GM06990 (cell line): ENCODE data around the gene SHC1.

Experiments
- DNase-seq: peaks from one replicate; pipeline ENCODE4 v3.0.0-alpha.2; 2011; ENCODE audit not compliant: insufficient read length; ENCODE audit errors: extremely low read depth
- H3K27me3 ChIP-seq: replicated peaks from 2 replicates; pipeline ENCODE4 v1.6.0; 2011; ENCODE audit warnings: low read length; ENCODE audit not compliant: control insufficient read depth, insufficient read depth
- H3K36me3 ChIP-seq: 2 replicates; pipeline ENCODE4 v1.5.1; 2011; ENCODE audit warnings: low read length; ENCODE audit not compliant: control insufficient read depth, insufficient read depth
- H3K4me3 ChIP-seq: replicated peaks from 2 replicates; pipeline ENCODE4 v1.5.1; 2011; ENCODE audit warnings: low read depth, mild to moderate bottlenecking, control low read depth, low read length
- CTCF ChIP-seq: IDR thresholded peaks from 2 replicates; pipeline ENCODE4 v1.5.1; 2011; ENCODE audit warnings: low read length, control low read depth, mild to moderate bottlenecking, inconsistent platforms; ENCODE audit not compliant: insufficient read depth, poor library complexity, severe bottlenecking

Gene SHC1

DNA sequence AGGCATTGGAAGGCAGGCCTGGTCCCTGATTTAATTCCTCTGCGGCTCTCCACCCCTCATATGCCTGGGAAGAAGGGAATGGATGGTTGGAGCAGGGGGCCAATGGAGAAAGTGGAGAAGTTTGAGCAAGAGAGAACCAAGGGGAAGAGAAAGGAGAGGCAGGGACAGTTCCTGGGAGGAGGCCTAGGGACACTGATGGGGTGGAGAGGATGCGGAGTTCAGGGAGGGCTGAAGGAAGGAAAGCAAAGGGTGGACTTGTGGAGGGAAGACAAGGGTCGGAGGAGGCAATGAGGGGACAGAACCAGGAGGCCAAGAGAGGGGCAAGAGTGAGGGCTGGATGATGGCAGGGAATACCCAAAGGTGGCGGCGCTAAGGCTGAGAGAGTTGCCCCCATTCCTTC lies 39.2 kb upstream of the SHC1 start:
- H3K27me3 ChIP-seq = no peaks in the 10 kb centered on the region
- no peak for TF ChIP-seq CTCF
- peaks cover 7% of the 10 kb centered on the region for H3K36me3 ChIP-seq
- DNase-seq = no peak
- H3K4me3 ChIP-seq = no peak overlapping the region

DNA sequence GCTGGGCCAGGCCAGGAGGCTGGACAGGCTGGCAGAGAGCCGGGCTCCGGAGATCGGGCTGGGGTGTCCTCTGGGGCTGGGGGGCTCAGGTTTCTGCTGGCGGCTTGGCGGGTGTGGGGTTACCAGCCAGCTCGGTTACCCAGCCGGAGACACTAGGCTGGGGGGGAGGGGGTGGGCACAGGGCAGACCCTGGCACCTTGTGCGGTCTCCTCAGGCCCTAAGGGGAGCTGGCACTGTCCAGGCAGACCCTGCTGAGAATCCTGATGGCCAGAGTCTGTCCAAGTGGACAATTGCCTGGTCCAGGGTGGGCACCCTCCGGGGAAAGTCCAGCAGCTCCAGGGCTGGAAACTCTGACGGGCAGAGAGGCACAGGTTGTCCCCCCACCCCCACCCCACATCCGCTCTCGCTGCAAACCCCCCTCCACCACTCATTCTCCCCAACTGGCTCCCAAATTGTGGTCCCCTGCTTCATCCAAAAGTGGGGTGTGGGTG lies 38.7 kb upstream of the SHC1 start:
- no peak for TF ChIP-seq CTCF
- DNase-seq = no peak
- Histone ChIP-seq H3K36me3 (peaks cover 7% of the 10 kb centered on the region), H3K4me3 (no peak overlapping the region), H3K27me3 (no peaks in the 10 kb centered on the region)

GRCh38 chr1:155008015-155008941 lies 37.7 kb upstream of the SHC1 start:
- Histone ChIP-seq H3K27me3 (no peaks in the 10 kb centered on the region), H3K4me3 (no peak overlapping the region), H3K36me3 (peaks cover 5% of the 10 kb centered on the region; the same call in 1 of the 2 replicates)
- no peak for TF ChIP-seq CTCF
- DNase-seq = no peak

DNA sequence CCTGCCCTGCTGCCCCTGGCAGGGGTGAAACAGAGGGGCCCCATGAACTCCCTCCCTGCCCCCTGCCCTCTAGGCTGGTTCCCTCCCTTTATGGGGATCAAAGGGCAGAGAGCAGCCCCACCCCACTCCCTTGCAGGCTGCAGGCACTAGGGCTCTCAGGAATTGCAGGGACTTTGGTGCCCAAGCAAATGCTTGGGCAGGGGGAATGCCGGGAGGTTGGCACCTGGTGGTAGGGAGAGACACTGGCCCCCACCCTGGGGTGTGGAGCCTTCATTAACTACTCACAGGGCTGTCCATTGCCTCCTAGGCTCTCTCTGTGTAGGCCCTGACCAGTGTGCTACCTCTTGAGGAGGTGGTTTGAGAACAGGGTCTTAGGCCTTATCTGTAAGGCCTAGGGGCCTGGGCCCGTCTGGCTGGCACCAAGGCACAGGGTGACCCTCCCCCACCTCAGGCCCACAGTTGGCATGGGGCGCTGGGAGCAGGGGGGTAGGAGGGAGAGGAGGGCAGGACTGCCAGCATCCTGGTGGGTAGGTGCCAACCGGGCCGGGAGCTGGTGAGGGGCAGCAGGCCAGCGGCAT lies 36.8 kb upstream of the SHC1 start:
- Histone ChIP-seq H3K36me3 (peaks cover 5% of the 10 kb centered on the region; the same call in 1 of the 2 replicates), H3K27me3 (no peaks in the 10 kb centered on the region), H3K4me3 (no peak overlapping the region)
- no peak for TF ChIP-seq CTCF
- no peak for DNase-seq

- DNase-seq = no peak
- Histone ChIP-seq H3K36me3 (peaks cover 5% of the 10 kb centered on the region; the same call in 1 of the 2 replicates), H3K4me3 (no peak overlapping the region), H3K27me3 (no peaks in the 10 kb centered on the region)
- no peak for TF ChIP-seq CTCF
Measured at GRCh38 chr1:155006601-155007101, 36.1 kb upstream of the SHC1 start.
